PC-9 (cell line): ENCODE measurements around the gene PDE4D.

Source experiments
- EZH2 ChIP-seq: fragments of 200-600 bp; sonication (generic); IDR thresholded peaks from 2 replicates; pipeline ENCODE4 v1.8.0; 2017; ENCODE audit warnings: antibody characterized with exemption, low read depth
- TF ChIP-seq, protein P1 (sequence below): fragments of 200-600 bp; sonication (generic); conservative IDR thresholded peaks from 2 replicates; pipeline ENCODE4 v1.6.1; 2017; ENCODE audit warnings: mixed run types, antibody characterized with exemption, mild to moderate bottlenecking, moderate library complexity

- TF ChIP-seq, protein P1, sequence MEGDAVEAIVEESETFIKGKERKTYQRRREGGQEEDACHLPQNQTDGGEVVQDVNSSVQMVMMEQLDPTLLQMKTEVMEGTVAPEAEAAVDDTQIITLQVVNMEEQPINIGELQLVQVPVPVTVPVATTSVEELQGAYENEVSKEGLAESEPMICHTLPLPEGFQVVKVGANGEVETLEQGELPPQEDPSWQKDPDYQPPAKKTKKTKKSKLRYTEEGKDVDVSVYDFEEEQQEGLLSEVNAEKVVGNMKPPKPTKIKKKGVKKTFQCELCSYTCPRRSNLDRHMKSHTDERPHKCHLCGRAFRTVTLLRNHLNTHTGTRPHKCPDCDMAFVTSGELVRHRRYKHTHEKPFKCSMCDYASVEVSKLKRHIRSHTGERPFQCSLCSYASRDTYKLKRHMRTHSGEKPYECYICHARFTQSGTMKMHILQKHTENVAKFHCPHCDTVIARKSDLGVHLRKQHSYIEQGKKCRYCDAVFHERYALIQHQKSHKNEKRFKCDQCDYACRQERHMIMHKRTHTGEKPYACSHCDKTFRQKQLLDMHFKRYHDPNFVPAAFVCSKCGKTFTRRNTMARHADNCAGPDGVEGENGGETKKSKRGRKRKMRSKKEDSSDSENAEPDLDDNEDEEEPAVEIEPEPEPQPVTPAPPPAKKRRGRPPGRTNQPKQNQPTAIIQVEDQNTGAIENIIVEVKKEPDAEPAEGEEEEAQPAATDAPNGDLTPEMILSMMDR = no peak
- no peak for TF ChIP-seq EZH2
Observed at GRCh38 chr5:59206132-59206581, 687.4 kb downstream of the PDE4D start.
